Cardiac muscle cell (in vitro differentiated cells and primary cell): ENCODE measurements around the gene HNRNPF. TPM values are rescaled to one million over a fixed set of nuclear protein-coding genes. Genes with fewer than 3 reads are reported as not detected.

Experiments
- DNase-seq, 2 donors: peaks; one replicate each; pipeline versions ENCODE4 v3.0.0 to v3.0.0-alpha.2; 2010 to 2017; ENCODE audit warnings: low read depth in 1 of 2, low spot score in 1 of 2
- H3K27ac ChIP-seq: fragments of 200-600 bp; sonication (generic); 2 replicates; pipeline ENCODE4 v1.5.1; 2016
- H3K27me3 ChIP-seq: fragments of 200-600 bp; sonication (generic); 2 replicates; pipeline ENCODE4 v1.6.0; 2016; ENCODE audit warnings: control low read depth
- H3K36me3 ChIP-seq: fragments of 200-600 bp; sonication (generic); 2 replicates; pipeline ENCODE4 v1.5.1; 2016; ENCODE audit warnings: control low read depth
- H3K4me1 ChIP-seq: fragments of 200-600 bp; sonication (generic); 2 replicates; pipeline ENCODE4 v1.8.1; 2017; ENCODE audit warnings: low read depth, mild to moderate bottlenecking, mixed run types
- H3K4me3 ChIP-seq: fragments of 200-600 bp; sonication (generic); 2 replicates; pipeline ENCODE4 v1.5.1; 2016; ENCODE audit warnings: mild to moderate bottlenecking
- H3K9me3 ChIP-seq: fragments of 200-600 bp; sonication (generic); 2 replicates; pipeline ENCODE4 v1.5.1; 2017; ENCODE audit warnings: low read depth, mild to moderate bottlenecking, control low read depth
- CTCF ChIP-seq: IDR thresholded peaks from 2 replicates; pipeline ENCODE4 v1.5.1; 2012; ENCODE audit warnings: low read depth, mild to moderate bottlenecking, low read length
- polyA plus RNA-seq: library from polyadenylated mRNA; unstranded; fragments of >200 nt; fragmentation: Nextera tagmentation; extraction: Ambion mirVana; gene quantifications from 2 replicates; pipeline ENCODE4 v1.2.1, GENCODE V29; 2016
- total RNA-seq: library from RNA; depleted of rRNA; stranded (reverse); fragments of >200 nt; gene quantifications from 2 replicates; pipeline ENCODE4 v1.2.3, GENCODE V29; 2016

The HNRNPF gene
- total and polyA plus RNA-seq, 2 experiments from 2014 or later: 111 to 180 TPM

DNA sequence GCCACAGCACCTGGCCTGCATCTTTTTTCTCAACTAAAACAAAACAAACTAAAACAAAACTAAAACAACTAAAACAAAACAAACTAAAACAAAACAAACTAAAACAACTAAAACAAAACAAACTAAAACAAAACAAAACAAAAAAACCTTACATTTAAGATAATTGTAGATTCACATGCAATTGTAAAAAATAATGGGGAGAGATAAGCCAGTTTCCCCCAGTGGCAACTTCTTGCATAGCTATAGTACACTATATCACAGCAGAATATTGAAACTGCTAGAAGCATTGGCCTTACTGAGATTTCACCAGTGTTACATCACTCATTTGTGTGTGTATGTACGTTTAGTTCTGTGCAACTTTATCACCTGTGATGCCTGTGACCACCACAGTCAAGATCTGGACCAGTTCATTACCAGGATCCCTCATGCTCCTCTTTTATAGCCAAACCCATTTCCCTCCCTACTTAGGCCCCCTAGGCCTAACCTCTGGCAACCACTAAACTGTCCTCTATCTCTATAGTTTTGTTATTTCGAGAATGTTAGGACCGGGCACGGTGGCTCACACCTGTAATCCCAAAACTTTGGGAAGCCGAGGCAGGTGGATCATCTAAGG is 28.3 kb downstream of the HNRNPF start:
- no peak overlapping the region for H3K4me3 ChIP-seq
- H3K27ac ChIP-seq: no peak overlapping the region
- H3K4me1 ChIP-seq: peaks cover 5% of the 10 kb centered on the region
- DNase-seq: peak in 1 of 2 donors; percentile 58
- H3K27me3 ChIP-seq: no peaks in the 10 kb centered on the region
- H3K36me3 ChIP-seq: peaks cover under 1% of the 10 kb centered on the region
- H3K9me3 ChIP-seq: no peaks in the 10 kb centered on the region
- peak; percentile 15 for TF ChIP-seq CTCF

DNA sequence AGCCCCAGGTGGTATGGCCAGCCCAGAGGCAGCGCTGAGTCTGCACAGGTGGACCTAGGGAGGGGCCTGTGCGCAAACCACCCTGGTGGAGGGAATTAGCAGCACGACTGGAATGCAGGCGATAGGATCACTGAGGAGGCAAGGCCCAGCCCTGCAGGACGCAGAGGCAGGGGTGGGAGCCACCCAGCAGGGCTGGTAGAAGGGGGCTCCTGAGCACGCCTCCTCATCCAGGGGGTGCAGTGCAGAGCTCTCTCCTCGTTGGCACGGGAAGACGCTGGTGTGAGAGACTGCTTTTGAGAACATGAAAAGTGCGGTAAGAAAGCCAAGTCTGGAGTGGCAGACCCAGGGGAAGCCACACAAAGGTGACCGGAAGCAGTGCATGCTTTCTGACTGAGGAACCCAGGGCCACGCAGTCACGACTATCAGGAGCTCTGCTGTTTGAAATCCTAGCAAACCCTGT is 31.5 kb downstream of the HNRNPF start:
- Histone ChIP-seq H3K9me3 (no peaks in the 10 kb centered on the region), H3K27me3 (no peaks in the 10 kb centered on the region), H3K4me1 (peaks cover 11% of the 10 kb centered on the region), H3K4me3 (no peak overlapping the region), H3K27ac (no peak overlapping the region), H3K36me3 (no peaks in the 10 kb centered on the region)
- TF ChIP-seq CTCF: peak; percentile 5
- no peak for DNase-seq

GRCh38 chr10:43376828-43377423 is 32.1 kb downstream of the HNRNPF start:
- DNase-seq: no peak
- TF ChIP-seq CTCF: no peak

GRCh38 chr10:43376046-43376635 is 32.8 kb downstream of the HNRNPF start:
- H3K4me3 ChIP-seq: no peak overlapping the region
- H3K4me1 ChIP-seq: peaks cover 11% of the 10 kb centered on the region
- no peak overlapping the region for H3K27ac ChIP-seq
- TF ChIP-seq CTCF: no peak
- no peak for DNase-seq
- no peaks in the 10 kb centered on the region for H3K36me3 ChIP-seq
- H3K27me3 ChIP-seq: no peaks in the 10 kb centered on the region
- H3K9me3 ChIP-seq: no peaks in the 10 kb centered on the region

More at GRCh38 chr10:43376828-43377423, 32.1 kb downstream of the HNRNPF start:
- Histone ChIP-seq H3K27ac (no peak overlapping the region), H3K4me1 (peaks cover 11% of the 10 kb centered on the region), H3K36me3 (no peaks in the 10 kb centered on the region), H3K27me3 (no peaks in the 10 kb centered on the region), H3K4me3 (no peak overlapping the region), H3K9me3 (no peaks in the 10 kb centered on the region)

DNA sequence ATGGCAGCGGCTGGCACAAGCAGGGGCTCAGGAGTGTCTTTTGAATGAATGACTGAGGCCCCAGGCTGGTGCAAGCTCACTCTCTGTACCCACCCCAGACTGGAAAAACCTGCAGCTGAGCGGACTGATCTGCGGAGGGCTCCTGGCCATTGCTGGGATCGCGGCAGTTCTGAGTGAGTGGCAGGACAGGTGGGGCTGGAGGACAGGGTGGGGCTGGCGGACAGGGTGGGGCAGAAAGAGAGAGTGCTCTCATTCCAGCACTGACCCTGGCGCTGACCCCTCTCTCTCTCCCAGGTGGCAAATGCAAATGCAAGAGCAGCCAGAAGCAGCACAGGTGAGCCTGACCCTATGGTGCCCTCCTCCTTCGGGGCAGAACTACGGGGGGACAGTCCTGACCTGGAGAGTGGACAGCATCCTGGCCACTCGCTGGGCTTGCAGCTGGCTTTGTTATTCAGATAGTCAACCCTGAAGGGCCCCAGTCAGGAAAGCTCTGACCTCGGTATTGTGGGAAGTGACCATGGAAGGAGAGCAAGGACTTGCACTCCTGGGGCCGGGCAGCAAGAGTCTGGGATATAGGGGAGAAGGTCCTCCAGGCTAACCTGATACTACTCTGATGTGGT is 33.5 kb downstream of the HNRNPF start:
- TF ChIP-seq CTCF: no peak
- Histone ChIP-seq H3K4me1 (peaks cover 11% of the 10 kb centered on the region), H3K36me3 (no peaks in the 10 kb centered on the region), H3K9me3 (no peaks in the 10 kb centered on the region), H3K4me3 (no peak overlapping the region), H3K27ac (no peak overlapping the region), H3K27me3 (no peaks in the 10 kb centered on the region)
- DNase-seq: no peak
